GM12878 (cell line): ENCODE measurements around the gene TKFC. TPM values are rescaled to one million over a fixed set of nuclear protein-coding genes. Genes with fewer than 3 reads are reported as not detected.

Experiments
- ATF7 ChIP-seq: fragments of 450-650 bp; IDR thresholded peaks from 2 replicates; pipeline ENCODE4 v1.6.1; 2016; ENCODE audit warnings: low read depth, mild to moderate bottlenecking
- BCL11A ChIP-seq: IDR thresholded peaks from 2 replicates; pipeline ENCODE4 v1.6.1; 2011; ENCODE audit warnings: low read depth, low read length
- BHLHE40 ChIP-seq, 2 experiments: fragments of 450-650 bp in 1 of 2; IDR thresholded peaks; 2 replicates each; pipeline ENCODE4 v1.6.1; 2011 to 2017; ENCODE audit warnings: low read depth in 2 of 2, borderline replicate concordance in 1 of 2, improper control_type of control experiment in 1 of 2, low read length in 1 of 2, mild to moderate bottlenecking in 1 of 2
- FOXM1 ChIP-seq: IDR thresholded peaks from 2 replicates; pipeline ENCODE4 v1.6.1; 2012; ENCODE audit warnings: low read depth, mild to moderate bottlenecking, inconsistent platforms, low read length, moderate library complexity
- HDAC6 ChIP-seq: fragments of 200-600 bp; sonication (generic); IDR thresholded peaks from one replicate; pipeline ENCODE4 v1.8.0; 2017; ENCODE audit warnings: antibody characterized with exemption; ENCODE audit not compliant: unreplicated experiment
- HDGF ChIP-seq: fragments of 450-650 bp; IDR thresholded peaks from 2 replicates; pipeline ENCODE4 v1.6.1; 2016; ENCODE audit warnings: antibody characterized with exemption
- IRF5 ChIP-seq: fragments of 450-650 bp; IDR thresholded peaks from 2 replicates; pipeline ENCODE4 v1.6.1; 2017; ENCODE audit warnings: borderline replicate concordance
- JUNB ChIP-seq: IDR thresholded peaks from 2 replicates; pipeline ENCODE4 v1.6.1; 2016; ENCODE audit warnings: antibody characterized with exemption, mild to moderate bottlenecking
- JUND ChIP-seq: IDR thresholded peaks from 2 replicates; pipeline ENCODE4 v1.6.1; 2012; ENCODE audit warnings: low read depth, mild to moderate bottlenecking, low read length, improper control_type of control experiment, moderate library complexity
- LARP7 ChIP-seq: fragments of 450-650 bp; IDR thresholded peaks from 2 replicates; pipeline ENCODE4 v1.6.1; 2017; ENCODE audit warnings: mild to moderate bottlenecking
- NBN ChIP-seq: fragments of 450-650 bp; IDR thresholded peaks from 2 replicates; pipeline ENCODE4 v1.6.1; 2016
- NR2F1 ChIP-seq: fragments of 450-650 bp; conservative IDR thresholded peaks from 2 replicates; pipeline ENCODE4 v1.6.1; 2017; ENCODE audit warnings: mild to moderate bottlenecking
- NRF1 ChIP-seq: conservative IDR thresholded peaks from 2 replicates; pipeline ENCODE4 v1.6.1; 2011; ENCODE audit warnings: mild to moderate bottlenecking, low read depth, low read length, improper control_type of control experiment
- RAD51 ChIP-seq: fragments of 450-650 bp; IDR thresholded peaks from 2 replicates; pipeline ENCODE4 v1.6.1; 2016; ENCODE audit warnings: moderate library complexity, mild to moderate bottlenecking, inconsistent platforms
- RBBP5 ChIP-seq: fragments of 200-600 bp; sonication (generic); conservative IDR thresholded peaks from 2 replicates; pipeline ENCODE4 v1.6.1; 2016
- RUNX3 ChIP-seq: IDR thresholded peaks from 2 replicates; pipeline ENCODE4 v1.6.1; 2012; ENCODE audit warnings: low read length, inconsistent platforms
- SMAD1 ChIP-seq: fragments of 450-650 bp; IDR thresholded peaks from 2 replicates; pipeline ENCODE4 v1.6.1; 2018; ENCODE audit warnings: mild to moderate bottlenecking, low read depth; ENCODE audit not compliant: partially characterized antibody
- SMARCA5 ChIP-seq: fragments of 450-650 bp; IDR thresholded peaks from 2 replicates; pipeline ENCODE4 v1.6.1; 2017; ENCODE audit warnings: mild to moderate bottlenecking
- SP1 ChIP-seq: IDR thresholded peaks from one replicate; pipeline ENCODE4 v1.6.1; 2011; ENCODE audit warnings: low read depth, low read length
- SUZ12 ChIP-seq: fragments of 200-600 bp; sonication (generic); IDR thresholded peaks from one replicate; pipeline ENCODE4 v1.6.1; 2018; ENCODE audit warnings: antibody characterized with exemption, mild to moderate bottlenecking; ENCODE audit not compliant: unreplicated experiment
- TBL1XR1 ChIP-seq: IDR thresholded peaks from 2 replicates; pipeline ENCODE4 v1.6.1; 2012; ENCODE audit warnings: low read depth, low read length, improper control_type of control experiment
- TCF12 ChIP-seq: IDR thresholded peaks from 2 replicates; pipeline ENCODE4 v1.6.1; 2011; ENCODE audit warnings: low read depth, mild to moderate bottlenecking, low read length
- USF2 ChIP-seq: IDR thresholded peaks from 2 replicates; pipeline ENCODE4 v1.6.1; 2011; ENCODE audit warnings: low read depth, low read length, improper control_type of control experiment, borderline replicate concordance
- YY1 ChIP-seq: IDR thresholded peaks from 2 replicates; pipeline ENCODE4 v1.6.1; 2011; ENCODE audit warnings: low read depth, mild to moderate bottlenecking, low read length
- ZBTB40 ChIP-seq: fragments of 450-650 bp; IDR thresholded peaks from 2 replicates; pipeline ENCODE4 v1.6.1; 2016; ENCODE audit warnings: mild to moderate bottlenecking, moderate library complexity, borderline replicate concordance
- ZNF622 ChIP-seq: fragments of 450-650 bp; IDR thresholded peaks from 2 replicates; pipeline ENCODE4 v1.6.1; 2017; ENCODE audit warnings: mild to moderate bottlenecking, inconsistent platforms
- ZSCAN29 ChIP-seq: fragments of 450-650 bp; IDR thresholded peaks from 2 replicates; pipeline ENCODE4 v1.6.1; 2017; ENCODE audit warnings: mild to moderate bottlenecking, moderate library complexity
- polyA plus RNA-seq, 11 experiments: library from polyadenylated mRNA; depleted of rRNA in 4 of 11; unstranded in 6 of 11; stranded (reverse) in 5 of 11; fragments of >200 nt; fragmentation: Nextera tagmentation in 4 of 11; fragmentation: Illumina TruSeq in 1 of 11; extraction: Ambion mirVana in 4 of 11; extraction: Trizol in 1 of 11; gene quantifications; 1 replicate in 1 of 11; 2 replicates in 10 of 11; pipeline versions ENCODE4 v1.2.1 to v1.2.3, GENCODE V29; 2011 to 2016; ENCODE audit warnings: inconsistent platforms in 2 of 11, missing spikeins in 2 of 11, low read depth in 1 of 11
- total RNA-seq, 4 experiments: library from RNA; depleted of rRNA in 3 of 4; stranded (reverse); fragments of >200 nt in 3 of 4; fragmentation: Illumina TruSeq in 1 of 4; extraction: Trizol in 1 of 4; gene quantifications; 2 replicates each; pipeline versions ENCODE4 v1.2.1 to v1.2.3, GENCODE V29; 2013 to 2021

TKFC gene
- total and polyA plus RNA-seq, 10 of the 15 experiments (the other 5 are each of a cell fraction or from before 2014, with no cell fraction given) = 2.4 to 113 (median 59.0) TPM

- TF ChIP-seq BHLHE40 (IDR thresholded peaks at IDR 0.05; ENCODE audit: borderline replicate concordance in 1 of 2, low read depth in 2 of 2, low read length in 1 of 2) = peak in 1 of 2 experiments; percentile 11; a peak in 1 of 4 replicates
- no peak for TF ChIP-seq SUZ12
- TF ChIP-seq YY1 = 0 out of 2 replicates have a peak, but pooled peaks have one; percentile 24
- TF ChIP-seq NRF1 = no peak
- no peak for TF ChIP-seq SMAD1
- TF ChIP-seq TCF12 = peak; percentile 94
- TF ChIP-seq USF2 = no peak
- no peak for TF ChIP-seq HDGF
- peak; percentile 69 for TF ChIP-seq RUNX3
- no peak for TF ChIP-seq LARP7
- TF ChIP-seq BCL11A = peak; percentile 33; the same call in 1 of the 2 replicates
- TF ChIP-seq RBBP5 = no peak
- TF ChIP-seq SMARCA5 = no peak
- TF ChIP-seq ZBTB40 = 0 out of 2 replicates have a peak, but pooled peaks have one; percentile 1
- TF ChIP-seq TBL1XR1 = no peak
- no peak for TF ChIP-seq JUND
- 0 out of 2 replicates have a peak, but pooled peaks have one; percentile 4 for TF ChIP-seq JUNB
- 0 out of 2 replicates have a peak, but pooled peaks have one; percentile 19 for TF ChIP-seq FOXM1
- no peak for TF ChIP-seq ZNF622
- TF ChIP-seq SP1 = no peak
- no peak for TF ChIP-seq IRF5
- no peak for TF ChIP-seq ATF7
- peak; percentile 28; the same call in 1 of the 2 replicates for TF ChIP-seq NR2F1
- no peak for TF ChIP-seq RAD51
- no peak for TF ChIP-seq ZSCAN29
- no peak for TF ChIP-seq NBN
- TF ChIP-seq HDAC6 = no peak
Measured at GRCh38 chr11:61370349-61371005, 37.4 kb downstream of the TKFC start (continued).
